PC-9 (cell line): ENCODE data around the gene C10orf105. TPM values are rescaled to one million over a fixed set of nuclear protein-coding genes. Genes with fewer than 3 reads are reported as not detected.

ENCODE experiments used
- BruUV-seq: library from RNA; stranded (reverse); fragments of 400-500 nt; replicated peaks from 2 replicates; lab custom pipeline; 2021; lab: Mats Ljungman, UMichigan
- CTCF ChIA-PET: fragments of 300-600 bp; sonication (Branson Sonifier 250); formaldehyde crosslinking; loops from one replicate; lab custom pipeline; 2022; ENCODE audit warnings: antibody characterized with exemption; lab: Charles Lee
- POLR2A ChIA-PET: fragments of 300-600 bp; sonication (Branson Sonifier 250); formaldehyde crosslinking; loops from one replicate; lab custom pipeline; 2022; ENCODE audit warnings: antibody characterized with exemption; ENCODE audit not compliant: unreplicated experiment; lab: Charles Lee
- DNase-seq, 2 experiments: peaks; one replicate each; pipeline versions ENCODE4 v3.0.0 to v3.0.0-alpha.2; 2015 to 2022; ENCODE audit warnings: mixed read lengths in 1 of 2
- H2AFZ ChIP-seq: fragments of 200-600 bp; sonication (generic); 2 replicates; pipeline ENCODE4 v1.8.1; 2017; ENCODE audit warnings: antibody characterized with exemption
- H3F3A ChIP-seq: fragments of 200-600 bp; sonication (generic); 2 replicates; pipeline ENCODE4 v1.8.1; 2017; ENCODE audit warnings: antibody characterized with exemption, mild to moderate bottlenecking, low read depth; ENCODE audit not compliant: insufficient read depth
- H3K27ac ChIP-seq: fragments of 200-600 bp; sonication (generic); 2 replicates; pipeline ENCODE4 v1.6.1; 2016; ENCODE audit warnings: mixed run types
- H3K27me3 ChIP-seq: fragments of 200-600 bp; sonication (generic); 2 replicates; pipeline ENCODE4 v1.6.1; 2016; ENCODE audit warnings: low read depth, mixed run types; ENCODE audit not compliant: insufficient read depth
- H3K36me3 ChIP-seq: fragments of 200-600 bp; sonication (generic); 2 replicates; pipeline ENCODE4 v1.6.1; 2016; ENCODE audit warnings: low read depth, mixed run types
- H3K4me1 ChIP-seq: fragments of 200-600 bp; sonication (generic); replicated peaks from 2 replicates; pipeline ENCODE4 v1.6.1; 2016; ENCODE audit warnings: mixed run types; ENCODE audit not compliant: insufficient read depth
- H3K4me2 ChIP-seq: fragments of 200-600 bp; sonication (generic); 2 replicates; pipeline ENCODE4 v1.6.1; 2017; ENCODE audit warnings: mixed run types
- H3K4me3 ChIP-seq: fragments of 200-600 bp; sonication (generic); 2 replicates; pipeline ENCODE4 v1.6.1; 2016; ENCODE audit warnings: mixed run types
- H3K79me2 ChIP-seq: fragments of 200-600 bp; sonication (generic); 2 replicates; pipeline ENCODE4 v1.6.1; 2017; ENCODE audit warnings: low read depth, mixed run types
- H3K9me2 ChIP-seq: fragments of 200-600 bp; sonication (generic); 2 replicates; pipeline ENCODE4 v1.8.1; 2017; ENCODE audit warnings: mild to moderate bottlenecking; ENCODE audit not compliant: insufficient read depth
- H3K9me3 ChIP-seq: fragments of 200-600 bp; sonication (generic); 2 replicates; pipeline ENCODE4 v1.8.1; 2016; ENCODE audit warnings: low read depth; ENCODE audit not compliant: insufficient read depth
- H4K20me1 ChIP-seq: fragments of 200-600 bp; sonication (generic); 2 replicates; pipeline ENCODE4 v1.8.1; 2017; ENCODE audit not compliant: insufficient read depth
- EZH2 ChIP-seq: fragments of 200-600 bp; sonication (generic); IDR thresholded peaks from 2 replicates; pipeline ENCODE4 v1.8.0; 2017; ENCODE audit warnings: antibody characterized with exemption, low read depth
- intact Hi-C: fragments of 100-400 bp; cut with micrococcal nuclease; formaldehyde crosslinking; loops from one replicate; pipeline ENCODE4 v1.10.0; 2022; ENCODE audit not compliant: unreplicated experiment
- total RNA-seq: library from RNA; stranded (reverse); gene quantifications from 2 replicates; pipeline ENCODE4 v1.2.3, GENCODE V29; 2021
- TF ChIP-seq, protein P1 (sequence below): fragments of 200-600 bp; sonication (generic); conservative IDR thresholded peaks from 2 replicates; pipeline ENCODE4 v1.6.1; 2017; ENCODE audit warnings: mixed run types, antibody characterized with exemption, mild to moderate bottlenecking, moderate library complexity

Gene C10orf105
- total RNA-seq, 1 experiment from 2014 or later = not detected

DNA sequence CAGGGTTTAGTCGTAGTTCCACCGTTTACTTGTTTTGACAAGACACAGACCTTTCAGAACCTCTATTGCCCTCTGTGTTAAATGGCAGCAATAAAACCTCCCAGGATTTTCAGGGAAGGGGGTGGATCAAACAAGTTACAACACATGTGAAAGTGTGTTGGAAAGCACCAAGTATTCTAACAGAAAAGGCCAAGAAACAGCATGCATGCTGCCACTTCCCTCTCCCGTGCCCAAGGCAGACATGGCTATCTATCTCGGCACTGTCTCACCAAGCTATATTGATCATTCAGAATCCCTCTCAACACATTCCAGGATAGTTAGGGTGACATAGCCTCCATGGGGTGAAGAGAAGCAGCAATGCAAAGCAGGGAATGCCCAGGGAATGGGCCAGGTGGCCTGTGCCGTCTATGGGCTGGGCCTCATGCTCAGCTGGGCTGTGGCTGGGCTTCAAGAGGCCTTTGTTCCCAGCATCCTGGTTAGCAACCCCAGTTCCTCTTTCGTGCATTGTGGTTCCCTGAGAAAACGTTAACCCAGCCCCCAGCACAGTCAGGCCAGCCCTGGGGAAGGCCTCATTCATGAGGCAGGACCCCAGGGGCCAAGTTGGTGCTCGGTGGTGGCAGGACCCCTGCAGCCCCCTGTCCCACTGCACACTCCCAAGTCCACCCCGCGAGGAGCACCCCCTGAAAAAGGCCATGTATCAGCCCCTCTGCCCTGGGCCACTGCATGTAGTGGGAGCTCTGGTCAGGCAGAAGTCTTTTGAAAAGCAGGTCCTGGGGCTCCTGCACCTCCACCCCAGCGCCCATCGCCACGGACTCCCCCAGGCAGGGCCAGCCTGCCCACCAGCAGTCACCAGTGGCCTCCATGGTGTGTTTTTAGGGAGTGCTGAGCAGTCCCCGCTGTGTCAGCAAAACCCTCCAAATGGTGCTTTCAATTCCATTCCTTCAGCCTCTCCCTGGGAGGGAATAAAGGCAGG lies 28.3 kb upstream of the C10orf105 start:
- Histone ChIP-seq H4K20me1 (no peaks in the 10 kb centered on the region), H3K4me2 (no peak overlapping the region), H3K27me3 (no peaks in the 10 kb centered on the region), H3K9me3 (no peaks in the 10 kb centered on the region), H3K27ac (no peak overlapping the region), H3K79me2 (no peaks in the 10 kb centered on the region), H3K4me3 (no peak overlapping the region), H3K9me2 (no peaks in the 10 kb centered on the region), H3K36me3 (no peaks in the 10 kb centered on the region), H3K4me1 (no peaks in the 10 kb centered on the region), H2AFZ (no peak overlapping the region), H3F3A (no peaks in the 10 kb centered on the region; the same call in 1 of the 2 replicates)
- intact Hi-C loops = no loop called here
- TF ChIP-seq, protein P1, sequence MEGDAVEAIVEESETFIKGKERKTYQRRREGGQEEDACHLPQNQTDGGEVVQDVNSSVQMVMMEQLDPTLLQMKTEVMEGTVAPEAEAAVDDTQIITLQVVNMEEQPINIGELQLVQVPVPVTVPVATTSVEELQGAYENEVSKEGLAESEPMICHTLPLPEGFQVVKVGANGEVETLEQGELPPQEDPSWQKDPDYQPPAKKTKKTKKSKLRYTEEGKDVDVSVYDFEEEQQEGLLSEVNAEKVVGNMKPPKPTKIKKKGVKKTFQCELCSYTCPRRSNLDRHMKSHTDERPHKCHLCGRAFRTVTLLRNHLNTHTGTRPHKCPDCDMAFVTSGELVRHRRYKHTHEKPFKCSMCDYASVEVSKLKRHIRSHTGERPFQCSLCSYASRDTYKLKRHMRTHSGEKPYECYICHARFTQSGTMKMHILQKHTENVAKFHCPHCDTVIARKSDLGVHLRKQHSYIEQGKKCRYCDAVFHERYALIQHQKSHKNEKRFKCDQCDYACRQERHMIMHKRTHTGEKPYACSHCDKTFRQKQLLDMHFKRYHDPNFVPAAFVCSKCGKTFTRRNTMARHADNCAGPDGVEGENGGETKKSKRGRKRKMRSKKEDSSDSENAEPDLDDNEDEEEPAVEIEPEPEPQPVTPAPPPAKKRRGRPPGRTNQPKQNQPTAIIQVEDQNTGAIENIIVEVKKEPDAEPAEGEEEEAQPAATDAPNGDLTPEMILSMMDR = no peak
- no peak for TF ChIP-seq EZH2
- ChIA-PET POLR2A (interaction anchor here (0.6 kb wide), 1 partner anchor 31 kb away, joined by 7 read pairs; no protein-coding TSS in a partner anchor), CTCF (interaction anchor here (0.9 kb wide), 1 partner anchor 20 kb away, joined by 3 read pairs; no protein-coding TSS in a partner anchor)
- BruUV-seq = no TSS peak
- no peak for DNase-seq

DNA sequence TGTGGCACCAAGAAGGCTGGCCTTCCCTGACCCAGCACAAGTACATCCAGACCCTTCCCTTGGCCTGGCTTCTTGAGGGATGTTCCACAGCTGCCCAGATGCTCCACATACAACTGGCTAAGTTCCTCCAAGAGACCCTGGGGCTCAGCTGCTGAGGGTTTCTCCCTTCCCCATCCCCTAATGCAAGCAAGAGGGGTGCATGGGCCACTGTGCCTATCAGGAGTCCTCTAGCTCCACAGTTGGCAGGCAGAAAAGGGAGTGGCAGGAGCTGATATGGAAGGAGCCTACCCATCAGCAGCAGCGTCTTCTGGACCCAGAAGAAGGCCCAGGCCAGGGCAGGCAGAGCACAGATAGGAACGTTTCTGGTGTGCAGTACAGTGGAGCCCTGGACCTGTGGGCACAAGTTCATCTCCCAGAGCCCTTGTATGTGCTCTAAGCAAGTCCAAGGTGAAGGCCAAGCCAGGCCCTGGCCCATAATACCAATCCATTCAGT lies 27.5 kb upstream of the C10orf105 start:
- TF ChIP-seq, protein P1 = no peak
- TF ChIP-seq EZH2 = no peak
- Histone ChIP-seq H3K79me2 (no peaks in the 10 kb centered on the region), H3F3A (no peaks in the 10 kb centered on the region; the same call in 1 of the 2 replicates), H3K36me3 (no peaks in the 10 kb centered on the region), H3K4me2 (no peak overlapping the region), H3K4me1 (no peaks in the 10 kb centered on the region), H3K9me2 (no peaks in the 10 kb centered on the region), H3K27ac (no peak overlapping the region), H2AFZ (no peak overlapping the region), H3K27me3 (no peaks in the 10 kb centered on the region), H4K20me1 (no peaks in the 10 kb centered on the region), H3K9me3 (no peaks in the 10 kb centered on the region), H3K4me3 (no peak overlapping the region)
- DNase-seq = no peak
- intact Hi-C loops = no loop called here
- CTCF ChIA-PET = interaction anchor here (0.5 to 1.1 kb wide), 4 partner anchors 21 to 432 kb away, joined by 3 to 5 read pairs (median 3); no protein-coding TSS in a partner anchor
- POLR2A ChIA-PET = interaction anchor here (0.6 kb wide), 2 partner anchors 30 to 82 kb away, joined by 4 to 7 read pairs; no protein-coding TSS in a partner anchor
- BruUV-seq = TSS peak; percentile 12

DNA sequence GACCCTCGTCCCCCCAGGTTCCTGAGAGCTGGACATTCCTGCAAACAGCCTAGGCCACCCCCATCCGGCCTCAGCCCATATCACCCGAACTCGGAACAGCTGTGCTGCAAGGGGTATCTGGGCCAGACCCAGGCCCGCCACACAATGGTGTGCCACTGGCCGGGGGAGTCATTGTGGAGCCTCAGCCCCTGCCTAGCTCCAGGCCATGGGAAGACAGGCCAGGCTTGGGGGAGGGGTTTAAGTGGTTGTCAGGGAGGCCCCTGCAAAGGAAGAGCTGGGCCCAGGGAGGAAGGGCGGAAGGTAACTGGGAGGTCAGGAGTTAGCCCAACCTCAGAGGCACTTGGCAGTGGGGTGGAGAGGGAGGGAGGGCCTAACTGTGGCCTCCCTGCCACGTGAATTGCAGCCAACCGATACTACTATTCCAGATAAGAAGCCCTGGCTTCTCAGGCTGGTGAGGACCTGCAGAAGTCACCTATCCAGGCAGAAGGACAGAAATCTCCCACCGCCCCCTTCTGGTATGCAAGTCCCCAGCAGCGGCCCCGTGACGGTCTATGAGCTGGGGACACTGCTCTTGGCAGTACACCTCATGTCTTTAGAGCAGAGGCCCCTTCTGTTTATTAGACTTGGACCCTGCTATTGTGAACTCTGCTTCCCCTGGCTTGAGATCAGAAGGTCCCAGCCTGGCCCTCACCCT lies 26.9 kb upstream of the C10orf105 start:
- Histone ChIP-seq H4K20me1 (no peaks in the 10 kb centered on the region), H3K36me3 (no peaks in the 10 kb centered on the region), H3K27ac (no peak overlapping the region), H3F3A (no peaks in the 10 kb centered on the region; the same call in 1 of the 2 replicates), H2AFZ (no peak overlapping the region), H3K4me1 (no peaks in the 10 kb centered on the region), H3K79me2 (no peaks in the 10 kb centered on the region), H3K4me2 (no peak overlapping the region), H3K4me3 (no peak overlapping the region), H3K9me3 (no peaks in the 10 kb centered on the region), H3K27me3 (no peaks in the 10 kb centered on the region), H3K9me2 (no peaks in the 10 kb centered on the region)
- ChIA-PET CTCF (interaction anchor here (0.5 to 1.1 kb wide), 5 partner anchors 21 to 431 kb away, joined by 3 to 5 read pairs (median 3); no protein-coding TSS in a partner anchor), POLR2A (interaction anchor here (0.6 kb wide), 2 partner anchors 81 to 233 kb away, joined by 4 to 6 read pairs; no protein-coding TSS in a partner anchor)
- intact Hi-C loops = no loop called here
- DNase-seq = peak in 1 of 2 experiments; percentile 57
- TF ChIP-seq EZH2 = no peak
- TF ChIP-seq, protein P1 = no peak
- BruUV-seq = no TSS peak
